Uterus (tissue), 2 donors: ENCODE results near the gene GPX7.

Experiments
- POLR2A ChIP-seq, 2 donors: fragments of 450-650 bp; IDR thresholded peaks; one replicate each; pipeline ENCODE4 v1.6.1; 2016; ENCODE audit warnings: antibody characterized with exemption in 2 of 2, mild to moderate bottlenecking in 1 of 2, moderate library complexity in 1 of 2
- TF ChIP-seq, protein P1 (sequence below), 4 experiments: fragments of 200-600 bp in 2 of 4; fragments of 450-650 bp in 2 of 4; sonication (generic) in 2 of 4; IDR thresholded peaks; one replicate each; pipeline ENCODE4 v1.5.1; 2016 to 2019; ENCODE audit warnings: antibody characterized with exemption in 4 of 4, mild to moderate bottlenecking in 2 of 4, moderate library complexity in 1 of 4

- TF ChIP-seq, protein P1, sequence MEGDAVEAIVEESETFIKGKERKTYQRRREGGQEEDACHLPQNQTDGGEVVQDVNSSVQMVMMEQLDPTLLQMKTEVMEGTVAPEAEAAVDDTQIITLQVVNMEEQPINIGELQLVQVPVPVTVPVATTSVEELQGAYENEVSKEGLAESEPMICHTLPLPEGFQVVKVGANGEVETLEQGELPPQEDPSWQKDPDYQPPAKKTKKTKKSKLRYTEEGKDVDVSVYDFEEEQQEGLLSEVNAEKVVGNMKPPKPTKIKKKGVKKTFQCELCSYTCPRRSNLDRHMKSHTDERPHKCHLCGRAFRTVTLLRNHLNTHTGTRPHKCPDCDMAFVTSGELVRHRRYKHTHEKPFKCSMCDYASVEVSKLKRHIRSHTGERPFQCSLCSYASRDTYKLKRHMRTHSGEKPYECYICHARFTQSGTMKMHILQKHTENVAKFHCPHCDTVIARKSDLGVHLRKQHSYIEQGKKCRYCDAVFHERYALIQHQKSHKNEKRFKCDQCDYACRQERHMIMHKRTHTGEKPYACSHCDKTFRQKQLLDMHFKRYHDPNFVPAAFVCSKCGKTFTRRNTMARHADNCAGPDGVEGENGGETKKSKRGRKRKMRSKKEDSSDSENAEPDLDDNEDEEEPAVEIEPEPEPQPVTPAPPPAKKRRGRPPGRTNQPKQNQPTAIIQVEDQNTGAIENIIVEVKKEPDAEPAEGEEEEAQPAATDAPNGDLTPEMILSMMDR (IDR thresholded peaks at IDR 0.05) = no peak
- TF ChIP-seq POLR2A (IDR thresholded peaks at IDR 0.05) = no peak
These were observed 31.2 kb downstream of the GPX7 start for GRCh38 chr1:52633291-52633754.
